GM18519 (cell line): ENCODE data around the gene GYG2.
"Not testable (repeated sequence)": the region's sequence is repeated elsewhere in the genome, so short reads cannot be mapped to it uniquely, and the experiment has no call there.

Experiments used
- ATAC-seq: cut with Tn5 transposase; IDR thresholded peaks from one replicate; pipeline ENCODE4 v1.9.1; 2021; ENCODE audit warnings: mild to moderate bottlenecking, moderate library complexity; ENCODE audit not compliant: unreplicated experiment, low FRiP score

Gene GYG2

GRCh38 chrX:2898846-2899512 lies 70.2 kb downstream of the GYG2 start:
- ATAC-seq = no peak

- ATAC-seq = no peak
Observed at GRCh38 chrX:2901367-2902036, 72.8 kb downstream of the GYG2 start.

GRCh38 chrX:2902841-2903240 lies 74.1 kb downstream of the GYG2 start:
- ATAC-seq = no peak

- no peak for ATAC-seq
Observed at GRCh38 chrX:2903366-2903765, 74.6 kb downstream of the GYG2 start.

- no peak for ATAC-seq
Observed at GRCh38 chrX:2907295-2907694, 78.6 kb downstream of the GYG2 start.

GRCh38 chrX:2908125-2908685 lies 79.5 kb downstream of the GYG2 start:
- no peak for ATAC-seq

GRCh38 chrX:2910109-2910508 lies 81.4 kb downstream of the GYG2 start:
- no peak for ATAC-seq

GRCh38 chrX:2913118-2913517 lies 84.4 kb downstream of the GYG2 start:
- no peak for ATAC-seq

GRCh38 chrX:2917767-2918166 lies 89.0 kb downstream of the GYG2 start:
- ATAC-seq = no peak

- ATAC-seq = no peak
Observed at GRCh38 chrX:2921193-2921592, 92.5 kb downstream of the GYG2 start.

GRCh38 chrX:2921750-2922149 lies 93.0 kb downstream of the GYG2 start:
- no peak for ATAC-seq

- no peak for ATAC-seq
Observed at GRCh38 chrX:2924151-2924550, 95.4 kb downstream of the GYG2 start.

GRCh38 chrX:2926255-2926654 lies 97.5 kb downstream of the GYG2 start:
- not testable (repeated sequence) for ATAC-seq

- ATAC-seq = no peak
Observed at GRCh38 chrX:2926664-2927275, 98.0 kb downstream of the GYG2 start.

- no peak for ATAC-seq
Observed at GRCh38 chrX:2928191-2928582, 99.5 kb downstream of the GYG2 start.

- peak; percentile 53 for ATAC-seq
Observed at GRCh38 chrX:2928583-2929434, 100.1 kb downstream of the GYG2 start, which contains the start of gene ARSD. Gene ARSD, minus strand, starts transcription at chrX:2929339. Its CDS starts 64 bp downstream, at chrX:2929275.

GRCh38 chrX:2931155-2931554 lies 102.4 kb downstream of the GYG2 start:
- no peak for ATAC-seq

- no peak for ATAC-seq
Observed at GRCh38 chrX:2931612-2932011, 102.9 kb downstream of the GYG2 start.
